ENCODE data around the gene SNAP29. TPM values are rescaled to one million over a fixed set of nuclear protein-coding genes. Genes with fewer than 3 reads are reported as not detected.
"Not testable (repeated sequence)": the region's sequence is repeated elsewhere in the genome, so short reads cannot be mapped to it uniquely, and the experiment has no call there.

SNAP29 gene
- total and polyA plus RNA-seq, 4 experiments from 2014 or later: 18.8 to 27.8 (median 25.3) TPM

DNA sequence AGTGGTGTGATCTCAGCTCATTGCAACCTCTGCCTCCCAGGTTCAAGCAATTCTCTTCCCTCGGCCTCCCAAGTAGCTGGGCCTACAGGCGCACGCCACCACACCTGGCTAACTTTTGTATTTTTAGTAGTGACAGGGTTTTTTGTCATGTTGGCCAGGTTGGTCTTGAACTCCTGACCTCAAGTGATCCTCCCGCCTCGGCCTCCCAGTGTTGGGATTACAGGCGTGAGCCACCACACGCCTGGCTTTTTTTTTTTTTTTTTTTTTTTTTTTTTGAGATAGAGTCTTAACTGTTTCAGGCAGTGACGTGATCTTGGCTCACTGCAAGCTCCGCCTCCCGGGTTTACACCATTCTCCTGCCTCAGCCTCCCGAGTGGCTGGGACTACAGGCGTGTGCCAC is 71.6 kb downstream of the SNAP29 start:
- Histone ChIP-seq H3K4me1 (ENCODE audit: insufficient read depth, low read length) (peaks cover 75% of the 10 kb centered on the region), H3K36me3 (ENCODE audit: insufficient read depth, low read length) (peaks cover 29% of the 10 kb centered on the region)
- intact Hi-C loops (cut with micrococcal nuclease); H3K27me3 Mint-ChIP-seq; H3K27me3 ChIP-seq (ENCODE audit: insufficient read depth, low read length); H3K4me3 ChIP-seq (ENCODE audit: low read length in 2 of 2); H3K9me3 ChIP-seq (ENCODE audit: control insufficient read depth in 1 of 2, low read length in 2 of 2); CTCF ChIA-PET (ENCODE audit: partially characterized antibody); H3K9me3 Mint-ChIP-seq; H3K27ac ChIP-seq (ENCODE audit: low read depth, low read length); DNase-seq: not testable (repeated sequence)
- Mint-ChIP-seq H3K27ac (peak overlapping the region in 2 of 7 donors; percentile 37 to 73), H3K4me1 (peaks cover 32 to 80% (median 58%) of the 10 kb centered on the region in 4 donors), H3K36me3 (peaks cover 20 to 35% of the 10 kb centered on the region in 2 donors), H3K4me3 (peak overlapping the region in 3 of 8 donors; percentile 15 to 28 (median 22))
- POLR2A ChIA-PET (ENCODE audit: partially characterized antibody): interaction anchor here (1.5 kb wide), 1 partner anchor 10 kb away, joined by 4 read pairs; no protein-coding TSS in a partner anchor

DNA sequence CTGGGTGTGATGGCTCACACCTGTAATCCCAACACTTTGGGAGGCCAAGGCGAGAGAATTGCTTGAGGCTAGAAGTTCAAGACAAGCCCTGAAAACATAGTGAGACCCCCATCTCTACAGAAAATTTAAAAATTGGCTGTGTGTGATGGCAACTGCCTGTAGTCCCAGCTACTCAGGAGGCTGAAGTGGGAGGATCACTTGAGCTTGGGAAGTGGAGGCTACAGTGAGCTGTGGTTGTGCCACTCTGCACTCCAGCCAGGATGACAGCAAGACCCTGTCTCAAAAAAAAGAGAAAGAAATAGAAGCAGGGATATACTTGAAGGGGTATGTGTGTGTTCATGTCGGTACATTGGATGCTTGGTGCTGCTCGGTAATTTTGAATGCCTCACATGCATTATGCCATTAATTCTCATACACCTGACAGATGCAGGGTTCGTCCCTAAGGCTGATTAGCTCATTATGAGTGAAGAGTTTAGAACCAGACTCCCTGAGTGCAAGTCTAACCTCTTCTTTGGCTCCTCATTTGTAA is 72.4 kb downstream of the SNAP29 start:
- intact Hi-C loops (cut with micrococcal nuclease): no loop called here
- H3K27ac Mint-ChIP-seq: peak overlapping the region in 4 of 7 donors; percentile 16 to 66 (median 39)
- H3K4me3 Mint-ChIP-seq: no peak overlapping the region

DNA sequence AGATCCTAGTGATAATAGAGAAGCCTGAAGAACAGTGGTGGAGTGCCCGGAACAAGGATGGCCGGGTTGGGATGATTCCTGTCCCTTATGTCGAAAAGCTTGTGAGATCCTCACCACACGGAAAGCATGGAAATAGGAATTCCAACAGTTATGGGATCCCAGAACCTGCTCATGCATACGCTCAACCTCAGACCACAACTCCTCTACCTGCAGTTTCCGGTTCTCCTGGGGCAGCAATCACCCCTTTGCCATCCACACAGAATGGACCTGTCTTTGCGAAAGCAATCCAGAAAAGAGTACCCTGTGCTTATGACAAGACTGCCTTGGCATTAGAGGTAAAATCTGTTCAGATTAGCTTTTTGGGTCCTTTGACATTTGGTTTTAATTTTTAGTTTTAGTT is 75.1 kb downstream of the SNAP29 start:
- CTCF ChIA-PET (ENCODE audit: partially characterized antibody): no interaction called here
- intact Hi-C loops (cut with micrococcal nuclease): no loop called here
- Mint-ChIP-seq H3K27me3 (no peaks in the 10 kb centered on the region), H3K4me1 (peaks cover 44 to 89% (median 66%) of the 10 kb centered on the region in 4 donors), H3K27ac (peak overlapping the region in 2 of 7 donors; percentile 12 to 65), H3K36me3 (peaks cover 34 to 52% of the 10 kb centered on the region in 2 donors), H3K4me3 (peak overlapping the region in 2 of 8 donors; percentile 7 to 52), H3K9me3 (no peaks in the 10 kb centered on the region)
- POLR2A ChIA-PET (ENCODE audit: partially characterized antibody): interaction anchor here (1.2 kb wide), 1 partner anchor 17 kb away, joined by 4 read pairs; the partner anchor contains the start of gene CRKL
- no peak for DNase-seq
- H3K27me3 ChIP-seq (ENCODE audit: insufficient read depth, low read length): no peaks in the 10 kb centered on the region
- H3K4me1 ChIP-seq (ENCODE audit: insufficient read depth, low read length): peaks cover 80% of the 10 kb centered on the region
- no peak overlapping the region for H3K4me3 ChIP-seq (ENCODE audit: low read length in 2 of 2)
- no peak overlapping the region for H3K27ac ChIP-seq (ENCODE audit: low read depth, low read length)
- peaks cover 37% of the 10 kb centered on the region for H3K36me3 ChIP-seq (ENCODE audit: insufficient read depth, low read length)
- H3K9me3 ChIP-seq (ENCODE audit: control insufficient read depth in 1 of 2, low read length in 2 of 2): no peaks in the 10 kb centered on the region

More for the DNA sequence above, 72.4 kb downstream of the SNAP29 start:
- no peaks in the 10 kb centered on the region for H3K27me3 ChIP-seq (ENCODE audit: insufficient read depth, low read length)
- no peak overlapping the region for H3K4me3 ChIP-seq (ENCODE audit: low read length in 2 of 2)
- Mint-ChIP-seq H3K4me1 (peaks cover 29 to 80% (median 56%) of the 10 kb centered on the region in 4 donors), H3K9me3 (no peaks in the 10 kb centered on the region), H3K27me3 (no peaks in the 10 kb centered on the region), H3K36me3 (peaks cover 24 to 37% of the 10 kb centered on the region in 2 donors)
- POLR2A ChIA-PET (ENCODE audit: partially characterized antibody): interaction anchor here (1.5 kb wide), 1 partner anchor 11 kb away, joined by 4 read pairs; no protein-coding TSS in a partner anchor
- CTCF ChIA-PET (ENCODE audit: partially characterized antibody): interaction anchor here (1.4 kb wide), 1 partner anchor 14 kb away, joined by 4 read pairs; the partner anchor contains the start of gene CRKL
- no peak overlapping the region for H3K27ac ChIP-seq (ENCODE audit: low read depth, low read length)
- DNase-seq: no peak
- no peaks in the 10 kb centered on the region for H3K9me3 ChIP-seq (ENCODE audit: control insufficient read depth in 1 of 2, low read length in 2 of 2)
- peaks cover 75% of the 10 kb centered on the region for H3K4me1 ChIP-seq (ENCODE audit: insufficient read depth, low read length)
- H3K36me3 ChIP-seq (ENCODE audit: insufficient read depth, low read length): peaks cover 33% of the 10 kb centered on the region

DNA sequence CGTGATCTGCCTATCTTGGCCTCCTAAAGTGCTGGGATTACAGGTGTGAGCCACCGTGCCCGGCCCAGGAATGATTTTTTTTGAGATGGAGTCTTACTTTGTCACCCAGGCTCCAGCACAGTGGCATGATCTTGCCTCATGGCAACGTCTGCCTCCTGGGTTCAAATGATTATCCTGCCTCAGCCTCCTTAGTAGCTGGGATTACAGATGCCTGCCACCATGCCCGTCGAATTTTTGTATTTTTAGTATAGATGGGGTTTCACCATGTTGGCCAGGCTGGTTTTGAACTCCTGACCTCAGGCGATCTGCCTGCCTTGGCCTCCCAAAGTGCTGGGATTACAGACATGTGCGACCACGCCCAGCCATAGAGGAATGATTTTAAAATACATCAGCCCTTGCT is 76.2 kb downstream of the SNAP29 start:
- H3K4me1 ChIP-seq (ENCODE audit: insufficient read depth, low read length): peaks cover 79% of the 10 kb centered on the region
- POLR2A ChIA-PET (ENCODE audit: partially characterized antibody): interaction anchor here (1.2 kb wide), 1 partner anchor 18 kb away, joined by 4 read pairs; the partner anchor contains the start of gene CRKL

DNA sequence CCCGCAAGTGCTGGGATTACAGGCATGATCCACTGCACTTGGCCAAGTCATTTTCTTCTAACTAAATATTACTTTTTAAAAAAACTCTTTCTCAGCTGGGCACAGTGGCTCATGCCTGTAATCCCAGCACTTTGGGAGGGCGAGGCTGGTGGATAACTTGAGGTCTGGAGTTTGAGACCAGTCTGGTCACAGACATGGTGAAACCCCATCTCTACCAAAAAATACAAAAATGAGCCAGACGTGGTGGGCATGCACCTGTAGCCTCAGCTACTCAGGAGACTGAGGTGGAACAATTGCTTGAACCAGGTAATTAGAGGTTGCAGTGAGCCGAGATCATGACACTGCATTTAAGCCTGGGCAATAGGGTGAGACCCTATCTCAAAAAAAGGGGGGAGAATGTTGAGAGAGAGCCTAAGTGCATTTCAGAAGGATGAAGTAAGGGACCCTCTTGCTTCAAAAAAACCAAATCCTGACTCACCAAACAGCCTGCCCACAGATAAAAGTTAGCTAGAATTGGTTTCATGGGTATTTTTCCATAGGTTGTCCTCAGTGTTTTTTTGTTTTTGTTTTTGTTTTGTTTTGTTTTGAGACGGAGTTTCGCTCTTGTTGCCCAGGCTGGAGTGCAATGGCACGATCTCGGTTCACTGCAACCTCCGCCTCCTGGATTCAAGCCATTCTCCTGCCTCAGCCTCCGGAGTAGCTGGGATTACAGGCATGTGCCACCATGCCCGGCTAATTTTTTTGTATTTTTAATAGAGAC is 77.2 kb downstream of the SNAP29 start:
- H3K36me3 Mint-ChIP-seq: peaks cover 33 to 64% of the 10 kb centered on the region in 2 donors
- H3K27me3 ChIP-seq (ENCODE audit: insufficient read depth, low read length); intact Hi-C loops (cut with micrococcal nuclease); H3K4me3 ChIP-seq (ENCODE audit: low read length in 2 of 2); H3K27me3 Mint-ChIP-seq; H3K9me3 ChIP-seq (ENCODE audit: control insufficient read depth in 1 of 2, low read length in 2 of 2); DNase-seq; POLR2A ChIA-PET (ENCODE audit: partially characterized antibody); CTCF ChIA-PET (ENCODE audit: partially characterized antibody); H3K9me3 Mint-ChIP-seq; H3K27ac ChIP-seq (ENCODE audit: low read depth, low read length): not testable (repeated sequence)
- H3K27ac Mint-ChIP-seq: peak overlapping the region in 2 of 7 donors; percentile 10 to 80
- H3K4me3 Mint-ChIP-seq: peak overlapping the region in 5 of 8 donors; percentile 27 to 61 (median 46)
- peaks cover 36% of the 10 kb centered on the region for H3K36me3 ChIP-seq (ENCODE audit: insufficient read depth, low read length)
- H3K4me1 ChIP-seq (ENCODE audit: insufficient read depth, low read length): peaks cover 84% of the 10 kb centered on the region
- H3K4me1 Mint-ChIP-seq: peaks cover 53 to 94% (median 70%) of the 10 kb centered on the region in 4 donors

More for the DNA sequence above, 76.2 kb downstream of the SNAP29 start:
- H3K9me3 Mint-ChIP-seq; H3K4me3 ChIP-seq (ENCODE audit: low read length in 2 of 2); H3K9me3 ChIP-seq (ENCODE audit: control insufficient read depth in 1 of 2, low read length in 2 of 2); DNase-seq; H3K27ac ChIP-seq (ENCODE audit: low read depth, low read length); intact Hi-C loops (cut with micrococcal nuclease); H3K27ac Mint-ChIP-seq; H3K27me3 ChIP-seq (ENCODE audit: insufficient read depth, low read length); H3K27me3 Mint-ChIP-seq; CTCF ChIA-PET (ENCODE audit: partially characterized antibody): not testable (repeated sequence)
- H3K4me1 Mint-ChIP-seq: peaks cover 46 to 90% (median 65%) of the 10 kb centered on the region in 4 donors
- H3K36me3 Mint-ChIP-seq: peaks cover 32 to 59% of the 10 kb centered on the region in 2 donors
- peak overlapping the region in 3 of 8 donors; percentile 17 to 62 (median 58) for H3K4me3 Mint-ChIP-seq
- peaks cover 37% of the 10 kb centered on the region for H3K36me3 ChIP-seq (ENCODE audit: insufficient read depth, low read length)

DNA sequence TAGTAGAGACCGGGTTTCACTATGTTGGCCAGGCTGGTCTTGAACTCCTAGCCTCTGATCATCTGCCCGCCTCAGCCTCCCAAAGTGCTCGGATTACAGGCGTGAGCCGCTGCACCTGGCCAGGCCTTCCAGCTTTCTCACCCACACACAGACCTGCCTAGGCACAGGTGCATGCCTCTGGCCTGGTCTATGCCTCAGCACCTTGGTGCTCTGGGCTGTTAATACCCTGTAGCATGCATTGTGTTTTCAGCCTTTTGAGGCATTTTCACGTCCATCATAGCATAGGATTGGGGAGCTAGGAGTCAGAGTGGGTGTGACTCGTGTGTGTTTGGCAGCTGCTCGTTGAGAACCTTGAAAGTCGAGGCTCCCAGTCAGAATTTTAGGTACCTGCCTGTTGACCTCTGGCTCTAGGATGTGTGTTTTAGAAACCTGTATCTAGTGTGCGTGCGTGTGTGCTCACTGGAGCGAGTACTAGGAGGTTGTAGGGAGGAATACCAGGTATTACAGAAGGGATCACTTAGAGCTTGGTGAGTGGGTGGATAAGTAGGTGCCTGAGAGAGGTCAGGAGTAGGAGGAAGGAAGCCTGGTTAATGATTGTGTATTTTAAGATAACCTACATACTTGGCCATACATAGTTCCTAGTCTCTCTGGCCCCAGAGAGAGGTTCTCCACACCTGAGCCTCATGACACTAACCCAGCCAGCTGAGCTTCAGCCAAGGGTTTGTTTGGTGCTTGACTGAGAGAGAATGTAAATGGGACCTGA is 78.4 kb downstream of the SNAP29 start:
- Histone ChIP-seq H3K36me3 (ENCODE audit: insufficient read depth, low read length) (peaks cover 28% of the 10 kb centered on the region), H3K4me1 (ENCODE audit: insufficient read depth, low read length) (peaks cover 82% of the 10 kb centered on the region), H3K4me3 (ENCODE audit: low read length in 2 of 2) (no peak overlapping the region), H3K9me3 (ENCODE audit: control insufficient read depth in 1 of 2, low read length in 2 of 2) (no peaks in the 10 kb centered on the region), H3K27ac (ENCODE audit: low read depth, low read length) (no peak overlapping the region), H3K27me3 (ENCODE audit: insufficient read depth, low read length) (no peaks in the 10 kb centered on the region)
- DNase-seq: no peak
- Mint-ChIP-seq H3K27me3 (no peaks in the 10 kb centered on the region), H3K4me1 (peaks cover 53 to 96% (median 73%) of the 10 kb centered on the region in 4 donors), H3K4me3 (peak overlapping the region; percentile 29 to 81 (median 67)), H3K27ac (peak overlapping the region in 5 of 7 donors; percentile 34 to 83 (median 72)), H3K9me3 (no peaks in the 10 kb centered on the region), H3K36me3 (peaks cover 33 to 67% of the 10 kb centered on the region in 2 donors)
- intact Hi-C loops (cut with micrococcal nuclease): no loop called here
- ChIA-PET POLR2A (ENCODE audit: partially characterized antibody) (no interaction called here), CTCF (ENCODE audit: partially characterized antibody) (interaction anchor here (1.0 kb wide), 1 partner anchor 15 kb away, joined by 4 read pairs; no protein-coding TSS in a partner anchor)
